NOMO-1 (cell line): Measurements from ENCODE around the gene HEG1.

Experiments
- DNase-seq, 2 experiments: peaks; one replicate each; lab custom pipeline; 2025; ENCODE audit not compliant: unreplicated experiment in 2 of 2; lab: John Stamatoyannopoulos, UW

The HEG1 gene

GRCh38 chr3:125051715-125052581 lies 3.8 kb downstream of the HEG1 start:
- no peak for DNase-seq

DNA sequence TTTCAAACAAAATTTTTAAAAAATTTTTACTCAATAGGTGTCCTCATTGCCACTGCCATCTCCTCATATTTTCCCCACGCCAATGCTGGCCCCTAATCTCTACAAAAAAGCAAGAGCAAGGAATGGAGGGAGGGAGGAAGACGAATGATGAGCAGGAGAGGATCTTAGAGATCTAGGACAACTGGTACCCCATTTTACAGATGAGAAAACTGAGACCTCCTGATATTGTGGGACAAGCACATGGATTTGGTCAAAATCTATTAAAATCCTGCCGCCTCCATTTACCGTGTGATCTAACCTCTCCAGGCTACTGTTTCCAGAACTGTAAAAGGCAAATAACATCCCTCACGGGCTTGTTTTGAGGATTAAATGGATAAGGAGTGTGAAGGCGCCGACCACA lies 4.6 kb downstream of the HEG1 start:
- DNase-seq: no peak

DNA sequence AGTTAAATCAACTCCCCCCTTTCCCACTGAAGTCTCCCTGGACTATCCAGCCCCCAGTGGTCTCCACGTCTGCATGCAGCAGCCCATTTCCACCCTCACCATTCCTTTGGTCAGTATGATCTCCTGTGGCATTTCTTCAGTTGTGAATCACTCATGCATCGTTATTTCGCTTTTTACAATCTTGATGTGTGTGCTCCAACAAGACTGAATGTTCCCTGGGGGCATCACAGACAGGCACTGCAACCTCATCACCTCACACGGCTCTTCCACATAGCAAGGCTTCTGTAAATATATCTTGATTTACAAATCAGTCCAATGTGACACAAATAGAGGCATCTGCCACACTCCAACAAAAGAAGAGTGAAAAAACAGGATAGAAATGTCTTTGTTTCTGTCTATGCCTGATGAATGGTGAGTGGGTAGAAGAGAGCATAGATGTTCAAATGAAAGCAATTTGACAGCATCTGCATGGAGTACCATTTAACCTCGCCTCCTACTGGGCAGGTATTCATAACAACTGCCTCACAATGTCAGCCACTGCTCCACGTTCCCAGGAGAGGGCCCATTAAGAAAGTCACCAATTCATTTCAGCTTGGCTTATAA lies 5.2 kb downstream of the HEG1 start:
- DNase-seq: no peak

DNA sequence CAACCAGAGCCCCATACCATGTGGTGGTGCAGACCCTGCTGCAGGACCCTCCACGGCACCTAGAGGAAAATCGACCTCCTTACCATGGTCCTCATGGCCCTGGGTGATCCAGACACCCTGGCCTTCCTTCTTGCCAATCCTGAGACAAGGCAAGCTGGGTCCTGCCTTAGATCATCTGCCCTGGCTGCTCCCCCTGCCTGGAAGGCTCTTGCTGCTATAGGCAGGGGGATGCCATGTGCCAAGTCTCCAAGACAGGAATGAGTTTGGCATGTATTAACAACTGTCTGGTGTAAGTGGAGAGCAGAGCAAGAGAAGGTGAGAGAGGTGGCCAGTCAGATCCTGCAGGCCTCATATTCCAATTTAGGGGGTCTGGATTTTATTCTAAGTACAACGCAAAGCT lies 7.5 kb downstream of the HEG1 start:
- DNase-seq: no peak

DNA sequence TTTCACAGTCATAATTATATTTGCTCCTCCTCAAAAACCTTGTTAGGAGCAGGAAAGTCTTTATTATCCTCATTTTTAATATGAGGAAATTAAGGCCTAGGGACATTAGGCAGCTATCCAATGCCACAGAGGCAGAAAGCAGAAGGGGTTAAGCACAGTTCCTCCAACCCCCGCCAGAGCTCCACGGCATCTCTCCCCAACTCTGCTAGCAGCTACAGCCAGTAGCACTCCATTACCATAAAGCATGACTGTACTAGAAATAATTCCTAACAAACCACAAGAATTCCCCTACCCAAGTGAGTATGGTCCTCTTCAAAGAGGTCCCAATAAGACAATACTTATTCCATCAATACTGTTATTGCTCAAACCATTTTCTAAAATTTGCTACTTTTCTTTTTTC lies 9.8 kb downstream of the HEG1 start:
- DNase-seq: no peak

DNA sequence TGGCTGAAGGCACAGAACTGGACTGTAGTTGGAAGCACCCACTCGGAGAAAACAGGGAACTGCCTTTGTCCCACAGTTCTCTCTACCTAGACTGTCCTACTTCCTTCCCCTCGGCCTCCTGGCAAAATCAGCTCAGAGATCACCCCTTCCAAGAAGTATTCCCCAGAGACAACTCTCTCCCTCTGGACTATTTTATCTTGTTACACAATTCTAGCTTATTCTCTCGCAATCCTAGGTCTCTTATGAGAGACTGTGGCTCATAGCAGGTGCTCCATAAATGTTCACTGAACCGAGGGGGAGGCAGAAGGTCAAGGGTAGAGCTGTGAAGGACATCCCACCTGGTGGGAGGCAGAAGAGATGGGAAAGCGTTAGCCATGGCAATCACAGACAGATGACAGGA lies 10.6 kb downstream of the HEG1 start:
- DNase-seq: no peak

GRCh38 chr3:125043599-125044151 lies 12.1 kb downstream of the HEG1 start:
- no peak for DNase-seq

- DNase-seq: peak in 1 of 2 experiments; percentile 17
Observed at GRCh38 chr3:125042725-125043406, 12.9 kb downstream of the HEG1 start.

GRCh38 chr3:125039131-125040100 lies 16.4 kb downstream of the HEG1 start:
- DNase-seq: no peak

DNA sequence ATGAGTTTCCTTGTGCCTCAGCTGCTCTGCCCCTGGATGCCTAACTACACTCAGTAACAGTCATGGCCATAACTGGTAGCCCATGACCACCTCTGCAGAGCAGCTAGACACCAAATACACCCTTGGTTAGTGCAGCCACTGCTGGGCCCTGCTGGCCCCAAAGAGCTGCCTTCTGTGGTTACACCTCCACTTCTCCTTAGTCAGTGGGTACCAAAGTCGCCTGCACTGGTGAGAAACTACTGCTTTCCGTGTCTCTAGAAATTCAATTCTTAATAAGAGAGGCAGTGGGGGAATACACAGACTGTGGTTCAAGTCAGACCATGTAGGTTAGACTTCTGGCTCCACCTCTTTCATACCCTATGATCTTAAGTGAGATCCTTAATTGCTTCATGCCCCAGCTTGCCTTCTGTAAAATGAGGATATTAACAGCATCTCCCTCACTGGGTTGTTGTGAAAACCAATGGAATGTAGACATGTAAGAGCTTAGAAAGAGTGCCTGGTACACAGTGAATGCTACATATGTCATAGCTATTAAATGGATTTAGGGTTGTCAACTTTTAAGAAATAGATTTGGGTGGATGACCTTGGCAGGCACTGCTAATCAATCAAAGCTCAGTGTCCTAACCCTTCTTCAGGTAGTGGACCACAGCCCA lies 18.2 kb downstream of the HEG1 start:
- no peak for DNase-seq

DNA sequence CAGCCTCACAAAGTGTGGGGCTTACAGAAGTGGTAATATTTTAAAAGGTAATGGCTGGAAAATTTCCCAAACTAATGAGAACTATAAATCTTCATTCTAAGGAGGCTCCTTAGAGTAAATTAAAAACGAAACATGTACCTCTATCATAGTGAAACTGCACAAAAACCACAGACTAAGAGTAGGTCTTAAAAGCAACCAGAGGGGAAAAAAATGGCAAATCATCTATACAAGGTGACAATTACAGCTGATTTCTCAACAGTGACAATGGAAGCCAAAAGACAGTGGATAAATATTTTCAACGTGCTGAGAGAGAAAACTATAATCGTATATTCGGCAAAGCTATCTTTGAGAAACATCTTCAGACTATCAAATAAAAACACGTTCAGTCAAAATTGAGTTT lies 20.6 kb downstream of the HEG1 start:
- DNase-seq: no peak

DNA sequence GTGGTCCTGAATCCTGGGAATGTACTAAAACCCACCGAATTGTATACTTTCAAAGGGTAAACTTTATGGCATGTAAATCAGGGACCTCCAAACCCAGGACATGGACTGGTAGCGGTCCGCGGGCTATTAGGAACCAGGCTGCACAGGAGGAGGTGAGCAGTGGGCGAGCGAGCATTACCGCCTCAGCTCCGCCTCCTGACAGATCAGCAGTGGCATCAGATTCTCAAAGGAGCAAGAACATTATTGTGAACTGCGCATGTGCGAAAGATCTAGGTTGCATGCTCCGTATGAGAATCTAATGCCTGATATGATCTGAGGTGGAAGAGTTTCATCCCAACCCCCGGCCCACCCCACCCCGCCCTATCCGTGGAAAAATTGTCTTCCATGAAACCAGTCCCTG lies 22.2 kb downstream of the HEG1 start:
- no peak for DNase-seq

- no peak for DNase-seq
Observed at GRCh38 chr3:125033135-125033534, 22.7 kb downstream of the HEG1 start.

DNA sequence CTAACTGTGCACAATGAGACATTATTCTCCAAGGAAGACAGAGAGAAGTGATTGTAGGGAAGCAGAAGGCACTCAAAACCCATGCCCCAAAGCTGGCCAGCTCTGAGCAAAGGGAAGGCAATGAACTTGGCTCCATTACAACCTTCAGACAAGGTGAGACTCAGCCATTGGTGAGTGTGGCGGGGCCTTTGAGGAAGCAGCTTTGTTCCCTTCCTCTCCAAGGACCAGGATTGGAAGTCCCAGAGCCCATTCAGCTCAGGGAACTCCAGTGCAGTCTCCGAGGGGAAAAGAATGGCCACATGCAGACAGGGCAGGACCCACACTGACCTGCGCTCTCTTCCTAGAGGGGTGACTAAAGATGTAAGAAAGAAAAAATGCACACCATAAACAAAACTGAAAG lies 23.1 kb downstream of the HEG1 start:
- DNase-seq: no peak

DNA sequence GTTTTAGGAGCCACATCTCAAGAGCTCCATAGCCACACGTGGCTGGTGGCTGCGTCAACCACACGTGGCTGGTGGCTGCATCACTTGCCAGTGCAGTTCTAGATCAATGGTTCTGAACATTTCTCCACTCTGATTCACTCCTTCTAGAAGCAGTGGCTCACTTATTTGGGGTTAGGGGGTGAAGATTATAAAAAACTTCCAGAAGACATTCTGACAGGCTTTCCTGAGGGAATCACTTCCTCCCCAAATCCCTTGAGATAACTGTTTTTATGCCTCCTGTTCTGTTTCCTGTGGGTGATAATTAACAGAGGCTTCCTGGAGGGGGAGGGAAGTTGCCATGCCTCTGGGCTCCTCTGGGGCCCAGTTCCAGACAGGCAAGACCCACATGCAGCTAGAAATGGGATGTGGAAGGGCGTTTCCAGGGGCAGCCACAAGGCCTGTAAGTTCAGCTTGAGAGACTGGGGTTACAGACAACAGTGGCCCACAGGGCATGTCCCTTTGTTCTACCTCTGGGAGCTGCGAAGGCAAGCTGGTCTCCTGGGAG lies 23.6 kb downstream of the HEG1 start:
- DNase-seq: no peak

- DNase-seq: no peak
Observed at GRCh38 chr3:125031544-125031943, 24.3 kb downstream of the HEG1 start.

GRCh38 chr3:125028657-125029056 lies 27.1 kb downstream of the HEG1 start:
- no peak for DNase-seq

DNA sequence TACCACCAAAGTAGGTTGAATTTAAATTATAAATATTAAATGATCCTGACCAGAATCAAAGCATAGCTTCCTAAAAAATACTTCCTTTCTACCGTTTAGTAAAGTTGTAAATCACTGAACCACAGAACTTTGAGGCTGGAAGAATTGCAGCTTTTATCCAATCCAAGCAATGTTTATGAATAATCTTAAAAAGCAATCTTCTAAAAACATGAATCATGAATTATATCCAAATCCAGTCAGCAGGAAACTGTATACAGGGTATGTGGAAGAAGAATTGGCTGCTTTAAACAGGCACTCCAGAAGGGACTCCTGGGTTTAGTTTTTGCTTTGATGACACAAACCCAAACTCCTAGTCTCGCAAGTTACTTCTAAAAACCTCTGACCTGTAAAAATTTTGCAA lies 30.2 kb downstream of the HEG1 start:
- DNase-seq: peak in 1 of 2 experiments; percentile 33

DNA sequence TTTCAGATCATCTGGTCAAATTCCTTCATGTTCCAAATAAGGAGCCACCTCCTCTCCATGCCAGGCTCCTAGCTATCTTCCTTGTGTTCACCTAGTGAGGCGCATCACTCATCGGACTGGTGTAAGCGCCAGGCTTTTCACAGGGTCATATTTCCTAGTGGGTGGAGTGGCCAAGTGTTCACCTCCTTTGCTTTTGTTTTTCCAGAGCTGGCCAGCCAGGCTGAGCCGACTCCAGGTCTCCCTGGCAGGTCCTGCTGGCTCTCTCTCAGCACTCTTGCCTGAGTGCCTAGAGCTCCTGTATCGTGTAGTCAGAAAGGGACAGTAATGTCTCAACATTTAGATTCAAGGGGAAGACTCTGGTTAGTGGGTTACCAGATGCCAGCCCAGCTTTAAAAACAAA lies 31.0 kb downstream of the HEG1 start:
- DNase-seq: no peak
